Measurements from ENCODE around the gene GRPR.
A peak's percentile ranks its signal among the peaks of the same experiment; 100 is the strongest.

GRPR gene
- total RNA-seq = 0 to 0.32 (median 0.17) reads per million in 9 experiments

DNA sequence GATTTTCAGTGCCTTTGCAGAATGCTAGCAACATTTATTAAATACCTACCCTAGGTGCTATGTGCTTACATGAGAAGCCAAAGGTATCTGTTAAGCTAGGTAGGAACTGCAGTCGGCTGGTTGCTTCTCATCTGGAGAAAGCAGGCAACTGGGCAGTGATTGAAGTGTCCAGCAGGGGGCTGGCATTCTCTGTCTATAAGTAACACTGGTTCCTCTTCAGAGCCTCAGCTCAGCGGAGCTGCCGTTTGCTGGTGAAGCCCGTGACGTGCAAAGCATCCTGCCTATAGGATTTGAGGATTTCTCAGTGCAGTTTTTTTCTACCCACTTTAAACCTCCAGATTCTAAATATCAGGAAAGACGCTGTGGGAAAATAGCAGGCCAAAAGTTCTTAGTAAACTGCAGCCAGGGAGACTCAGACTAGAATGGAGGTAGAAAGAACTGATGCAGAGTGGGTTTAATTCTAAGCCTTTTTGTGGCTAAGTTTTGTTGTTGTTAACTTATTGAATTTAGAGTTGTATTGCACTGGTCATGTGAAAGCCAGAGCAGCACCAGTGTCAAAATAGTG is at the start of gene GRPR:
GRPR (plus strand) TSS at position 344 of the 565 bp plus-strand sequence. CDS start 389 bp downstream, outside the sequence.
- no peaks in the 10 kb centered on the region for H3K36me3 Mint-ChIP-seq (ENCODE audit: insufficient read depth)
- ATAC-seq (replicated peaks) (peak; percentile 87), DNase-seq (peak; percentile 19 to 29 (median 25))
- no peak within 1 kb of the TSS for H3K4me3 Mint-ChIP-seq
- H3K9me3 Mint-ChIP-seq = no peaks in the 10 kb centered on the region
- peaks cover 12 to 20% of the 10 kb centered on the region in 2 donors for H3K27me3 Mint-ChIP-seq
- H3K4me1 Mint-ChIP-seq (ENCODE audit: low read depth in 2 of 2) = peaks cover 4 to 8% of the 10 kb centered on the region in 2 donors
- H3K27ac Mint-ChIP-seq = no peak within 1 kb of the TSS

GRCh38 chrX:16075087-16075486 is 48.3 kb upstream of the GRPR start:
- no peaks in the 10 kb centered on the region for H3K36me3 Mint-ChIP-seq (ENCODE audit: insufficient read depth)
- no peaks in the 10 kb centered on the region for H3K9me3 Mint-ChIP-seq
- H3K27me3 Mint-ChIP-seq = peaks cover 11% of the 10 kb centered on the region in 2 donors
- no peak overlapping the region for H3K27ac Mint-ChIP-seq
- ATAC-seq (replicated peaks) (no peak), DNase-seq (no peak)
- no peaks in the 10 kb centered on the region for H3K4me1 Mint-ChIP-seq (ENCODE audit: low read depth in 2 of 2)
- H3K4me3 Mint-ChIP-seq = no peak overlapping the region

- no peak overlapping the region for H3K27ac Mint-ChIP-seq
- H3K4me1 Mint-ChIP-seq (ENCODE audit: low read depth in 2 of 2) = no peaks in the 10 kb centered on the region
- DNase-seq = no peak
- H3K27me3 Mint-ChIP-seq = peaks cover 11% of the 10 kb centered on the region in 2 donors
- no peak overlapping the region for H3K4me3 Mint-ChIP-seq
- no peaks in the 10 kb centered on the region for H3K36me3 Mint-ChIP-seq (ENCODE audit: insufficient read depth)
- H3K9me3 Mint-ChIP-seq = no peaks in the 10 kb centered on the region
- no peak for ATAC-seq (replicated peaks)
Measured at GRCh38 chrX:16076834-16077233, 46.5 kb upstream of the GRPR start.

DNA sequence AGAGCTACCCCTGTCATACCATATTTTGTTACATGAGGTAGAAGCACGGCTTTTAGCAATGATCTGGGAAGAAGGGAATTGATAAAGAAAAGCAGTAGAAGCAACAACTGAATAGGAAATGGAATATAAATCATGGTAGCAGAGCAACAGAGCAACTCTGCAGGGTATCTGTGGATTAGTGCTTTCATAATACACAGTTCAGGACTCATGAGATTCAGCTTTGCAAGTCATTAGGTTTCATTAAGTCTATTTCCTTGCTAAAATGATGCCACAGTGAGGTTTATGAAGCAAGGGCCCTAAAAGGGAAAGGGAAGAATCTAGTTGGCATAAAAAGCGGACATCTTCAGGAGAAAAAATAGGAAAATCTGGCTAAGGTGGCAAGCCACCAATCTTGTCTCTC is 45.6 kb upstream of the GRPR start:
- H3K27me3 Mint-ChIP-seq = peaks cover 5 to 7% of the 10 kb centered on the region in 2 donors
- no peaks in the 10 kb centered on the region for H3K36me3 Mint-ChIP-seq (ENCODE audit: insufficient read depth)
- H3K4me1 Mint-ChIP-seq (ENCODE audit: low read depth in 2 of 2) = no peaks in the 10 kb centered on the region

GRCh38 chrX:16081357-16081756 is 42.0 kb upstream of the GRPR start:
- no peaks in the 10 kb centered on the region for H3K9me3 Mint-ChIP-seq
- no peak overlapping the region for H3K4me3 Mint-ChIP-seq
- no peaks in the 10 kb centered on the region for H3K4me1 Mint-ChIP-seq (ENCODE audit: low read depth in 2 of 2)
- H3K36me3 Mint-ChIP-seq (ENCODE audit: insufficient read depth) = no peaks in the 10 kb centered on the region
- no peak overlapping the region for H3K27ac Mint-ChIP-seq
- DNase-seq (no peak), ATAC-seq (replicated peaks) (no peak)
- peaks cover 8 to 10% of the 10 kb centered on the region in 2 donors for H3K27me3 Mint-ChIP-seq

More for the DNA sequence above, 45.6 kb upstream of the GRPR start:
- H3K9me3 Mint-ChIP-seq = no peaks in the 10 kb centered on the region
- H3K27ac Mint-ChIP-seq = no peak overlapping the region
- H3K4me3 Mint-ChIP-seq = no peak overlapping the region
- no peak for DNase-seq
- ATAC-seq (replicated peaks) = no peak

DNA sequence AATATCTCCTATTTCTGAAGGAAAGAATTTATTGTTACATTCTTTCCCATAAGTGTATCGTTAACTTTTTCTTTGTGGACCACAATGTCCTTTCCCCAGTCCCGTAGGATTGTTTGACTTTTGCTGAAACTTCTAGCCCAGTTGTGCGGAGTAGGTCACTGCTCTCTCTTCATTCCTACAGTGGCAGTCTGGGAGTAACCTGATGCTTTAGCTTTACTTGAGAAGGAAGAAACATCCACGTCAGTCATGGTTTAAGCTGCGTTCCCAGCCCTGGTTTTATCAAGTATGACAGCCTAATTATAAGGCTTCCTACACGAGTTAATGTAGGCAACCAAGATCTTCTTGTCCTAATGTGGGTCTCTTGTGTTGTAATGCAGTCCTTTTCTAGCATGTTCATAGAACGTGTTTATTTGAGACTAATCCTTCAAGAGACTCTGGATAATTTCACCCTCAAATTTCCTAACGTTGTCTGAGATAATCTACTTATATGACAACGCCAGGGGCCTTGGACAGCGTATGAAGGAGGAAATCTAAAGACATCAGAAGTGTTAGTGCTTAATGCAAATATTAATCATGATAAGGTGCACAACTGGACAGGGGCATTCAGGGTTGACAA is 40.8 kb upstream of the GRPR start:
- ATAC-seq (replicated peaks) (no peak), DNase-seq (no peak)
- Mint-ChIP-seq H3K27me3 (peaks cover 12% of the 10 kb centered on the region in 2 donors), H3K4me3 (no peak overlapping the region), H3K27ac (no peak overlapping the region), H3K4me1 (ENCODE audit: low read depth in 2 of 2) (no peaks in the 10 kb centered on the region), H3K9me3 (no peaks in the 10 kb centered on the region), H3K36me3 (ENCODE audit: insufficient read depth) (no peaks in the 10 kb centered on the region)

DNA sequence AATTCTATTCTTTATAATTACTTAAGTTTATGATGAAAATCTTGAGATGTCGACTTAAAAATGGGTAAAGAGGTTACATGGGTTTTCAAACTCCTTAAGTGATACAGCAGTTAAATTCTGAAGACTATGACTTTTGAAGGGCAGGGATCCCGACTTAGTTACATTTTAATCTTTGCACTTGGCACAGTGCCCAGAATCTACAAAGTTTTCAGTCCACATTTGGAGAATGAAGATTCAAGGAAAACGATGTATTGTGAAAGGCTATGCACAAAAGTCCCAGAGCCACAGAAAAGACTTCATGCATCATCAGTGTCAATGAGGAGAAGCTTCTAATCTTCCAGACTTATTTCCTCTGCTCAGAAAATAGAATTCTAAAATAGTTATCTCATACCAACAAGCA is 36.3 kb upstream of the GRPR start:
- Mint-ChIP-seq H3K27ac (no peak overlapping the region), H3K4me1 (ENCODE audit: low read depth in 2 of 2) (no peaks in the 10 kb centered on the region), H3K9me3 (no peaks in the 10 kb centered on the region), H3K27me3 (peaks cover 12% of the 10 kb centered on the region in 2 donors), H3K4me3 (no peak overlapping the region), H3K36me3 (ENCODE audit: insufficient read depth) (no peaks in the 10 kb centered on the region)
- ATAC-seq (replicated peaks) = no peak
- DNase-seq = no peak

DNA sequence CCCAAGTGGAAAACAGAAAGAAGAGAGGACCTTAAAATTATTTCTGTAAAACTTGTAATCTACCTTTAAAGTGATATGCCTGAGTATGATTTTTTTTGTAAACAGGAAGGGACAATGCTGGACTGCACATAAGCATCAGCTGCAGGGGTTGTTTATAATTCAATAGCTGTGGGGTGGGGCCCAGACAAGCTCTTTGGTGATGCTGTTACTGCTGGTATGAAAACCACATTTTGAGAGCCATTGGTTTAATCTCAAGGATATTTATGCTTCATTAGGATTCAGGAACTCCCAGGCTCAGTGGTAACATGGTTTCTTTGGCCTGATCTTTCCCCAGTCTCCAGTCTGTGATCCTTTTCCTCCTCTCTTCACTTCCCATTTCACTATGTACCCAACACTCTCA is 34.3 kb upstream of the GRPR start:
- Mint-ChIP-seq H3K4me1 (ENCODE audit: low read depth in 2 of 2) (no peaks in the 10 kb centered on the region), H3K4me3 (no peak overlapping the region), H3K36me3 (ENCODE audit: insufficient read depth) (no peaks in the 10 kb centered on the region), H3K27ac (no peak overlapping the region), H3K9me3 (no peaks in the 10 kb centered on the region), H3K27me3 (peaks cover 12% of the 10 kb centered on the region in 2 donors)
- no peak for DNase-seq
- ATAC-seq (replicated peaks) = no peak

DNA sequence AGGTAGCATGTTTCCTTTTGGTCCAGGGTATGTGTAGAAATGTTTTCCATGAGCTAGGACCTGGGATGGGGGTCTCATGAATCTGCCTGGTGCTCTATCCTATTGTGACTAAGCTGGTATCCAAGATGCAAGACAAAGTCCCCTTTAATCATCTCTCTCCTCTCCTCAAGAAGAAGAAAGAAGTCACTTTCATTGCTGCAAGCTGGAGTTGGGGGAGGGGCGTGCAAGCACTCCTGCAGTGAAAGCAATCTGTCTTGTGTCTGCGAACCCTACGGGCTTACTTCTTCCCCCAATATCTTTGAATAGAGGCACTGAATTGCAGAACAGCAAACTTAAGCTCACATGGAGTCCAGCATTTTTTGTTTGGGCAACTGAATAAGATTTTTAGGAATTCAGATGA is 27.2 kb upstream of the GRPR start:
- Mint-ChIP-seq H3K27me3 (peaks cover 6 to 21% of the 10 kb centered on the region in 2 donors), H3K4me3 (no peak overlapping the region), H3K27ac (no peak overlapping the region), H3K36me3 (ENCODE audit: insufficient read depth) (no peaks in the 10 kb centered on the region), H3K9me3 (no peaks in the 10 kb centered on the region), H3K4me1 (ENCODE audit: low read depth in 2 of 2) (no peaks in the 10 kb centered on the region)
- DNase-seq (no peak), ATAC-seq (replicated peaks) (no peak)

- H3K36me3 Mint-ChIP-seq (ENCODE audit: insufficient read depth) = no peaks in the 10 kb centered on the region
- no peaks in the 10 kb centered on the region for H3K9me3 Mint-ChIP-seq
- no peak for ATAC-seq (replicated peaks)
- H3K27me3 Mint-ChIP-seq = peaks cover 6 to 13% of the 10 kb centered on the region in 2 donors
- no peak overlapping the region for H3K27ac Mint-ChIP-seq
- no peak overlapping the region for H3K4me3 Mint-ChIP-seq
- no peak for DNase-seq
- no peaks in the 10 kb centered on the region for H3K4me1 Mint-ChIP-seq (ENCODE audit: low read depth in 2 of 2)
Measured at GRCh38 chrX:16100673-16101072, 22.7 kb upstream of the GRPR start.

GRCh38 chrX:16101581-16101980 is 21.8 kb upstream of the GRPR start:
- no peak overlapping the region for H3K4me3 Mint-ChIP-seq
- peaks cover 6 to 10% of the 10 kb centered on the region in 2 donors for H3K27me3 Mint-ChIP-seq
- ATAC-seq (replicated peaks) (no peak), DNase-seq (no peak)
- H3K9me3 Mint-ChIP-seq = no peaks in the 10 kb centered on the region
- H3K36me3 Mint-ChIP-seq (ENCODE audit: insufficient read depth) = no peaks in the 10 kb centered on the region
- no peak overlapping the region for H3K27ac Mint-ChIP-seq
- H3K4me1 Mint-ChIP-seq (ENCODE audit: low read depth in 2 of 2) = no peaks in the 10 kb centered on the region

GRCh38 chrX:16103625-16104024 is 19.7 kb upstream of the GRPR start:
- H3K36me3 Mint-ChIP-seq (ENCODE audit: insufficient read depth) = no peaks in the 10 kb centered on the region
- no peaks in the 10 kb centered on the region for H3K9me3 Mint-ChIP-seq
- H3K27me3 Mint-ChIP-seq = peaks cover 6 to 10% of the 10 kb centered on the region in 2 donors
- no peak overlapping the region for H3K27ac Mint-ChIP-seq
- DNase-seq = no peak
- H3K4me1 Mint-ChIP-seq (ENCODE audit: low read depth in 2 of 2) = no peaks in the 10 kb centered on the region
- ATAC-seq (replicated peaks) = no peak
- H3K4me3 Mint-ChIP-seq = no peak overlapping the region

GRCh38 chrX:16112428-16112827 is 10.9 kb upstream of the GRPR start:
- no peaks in the 10 kb centered on the region for H3K4me1 Mint-ChIP-seq (ENCODE audit: low read depth in 2 of 2)
- peaks cover 0 to 2% of the 10 kb centered on the region in 2 donors for H3K9me3 Mint-ChIP-seq
- no peak for ATAC-seq (replicated peaks)
- H3K27me3 Mint-ChIP-seq = no peaks in the 10 kb centered on the region
- H3K27ac Mint-ChIP-seq = no peak overlapping the region
- no peaks in the 10 kb centered on the region for H3K36me3 Mint-ChIP-seq (ENCODE audit: insufficient read depth)
- H3K4me3 Mint-ChIP-seq = no peak overlapping the region
- DNase-seq = no peak

GRCh38 chrX:16113978-16114565 is 9.3 kb upstream of the GRPR start:
- no peak for DNase-seq
- peaks cover 0 to 4% of the 10 kb centered on the region in 2 donors for H3K27me3 Mint-ChIP-seq
- no peak overlapping the region for H3K27ac Mint-ChIP-seq
- no peak for ATAC-seq (replicated peaks)
- H3K9me3 Mint-ChIP-seq = peaks cover 0 to 2% of the 10 kb centered on the region in 2 donors
- H3K36me3 Mint-ChIP-seq (ENCODE audit: insufficient read depth) = no peaks in the 10 kb centered on the region
- no peak overlapping the region for H3K4me3 Mint-ChIP-seq
- H3K4me1 Mint-ChIP-seq (ENCODE audit: low read depth in 2 of 2) = no peaks in the 10 kb centered on the region

All from effector memory CD8-positive, alpha-beta T cell (primary cell).